Left lung (tissue), 10 donors: ENCODE results near the gene FILIP1L. TPM values are rescaled to one million over a fixed set of nuclear protein-coding genes. Genes with fewer than 3 reads are reported as not detected.

Experiments
- ATAC-seq: fragments of 200-7000 bp; cut with Tn5 transposase; one replicate; pipeline ENCODE4 v1.9.1; 2020; ENCODE audit warnings: moderate library complexity
- DNase-seq, 4 donors: peaks; one replicate each; pipeline ENCODE4 v3.0.0-alpha.2; 2013 to 2020
- H3K27ac ChIP-seq, 2 donors: fragments of 200-600 bp; sonication (generic) in 1 of 2; one replicate each; pipeline versions ENCODE4 v1.5.0 to v1.8.0; 2020 to 2021
- H3K27me3 ChIP-seq, 2 donors: fragments of 200-600 bp; sonication (generic) in 1 of 2; one replicate each; pipeline versions ENCODE4 v1.5.0 to v1.8.0; 2020 to 2021
- H3K36me3 ChIP-seq, 2 donors: fragments of 200-600 bp; sonication (generic) in 1 of 2; one replicate each; pipeline versions ENCODE4 v1.5.0 to v1.8.0; 2020 to 2021
- H3K4me1 ChIP-seq, 2 donors: fragments of 200-600 bp; one replicate each; pipeline ENCODE4 v1.8.0; 2021
- H3K4me3 ChIP-seq, 2 donors: fragments of 200-600 bp; sonication (generic) in 1 of 2; one replicate each; pipeline versions ENCODE4 v1.5.0 to v1.8.0; 2020 to 2021; ENCODE audit warnings: mild to moderate bottlenecking in 1 of 2
- H3K9me3 ChIP-seq, 2 donors: fragments of 200-600 bp; sonication (generic) in 1 of 2; one replicate each; pipeline versions ENCODE4 v1.5.0 to v1.8.0; 2020 to 2021
- intact Hi-C, 2 donors: fragments of 100-400 bp; cut with DNase I; formaldehyde crosslinking; loops; one replicate each; pipeline versions ENCODE4 v1.11.2 to v1.14.2; 2022
- polyA plus RNA-seq, 6 donors: library from polyadenylated mRNA; unstranded; fragments of 120-200 nt; gene quantifications; one replicate each; pipeline ENCODE4 v1.2.1, GENCODE V29; 2013; ENCODE audit not compliant: insufficient read length in 6 of 6
- total RNA-seq, 2 donors: library from RNA; stranded (reverse); fragmentation: NEBNext Ultra II Directional; extraction: Animal tissue kit (Norgen Biotek cat#: 25700); gene quantifications; one replicate each; pipeline ENCODE4 v1.2.1, GENCODE V29; 2021
- TF ChIP-seq, protein P1 (sequence below), 2 donors: fragments of 200-600 bp; sonication (generic) in 1 of 2; IDR thresholded peaks; one replicate each; pipeline versions ENCODE4 v1.5.0 to v1.8.0; 2021; ENCODE audit warnings: antibody characterized with exemption in 2 of 2
- donor health status: DM: no; HTN: yes; CAD: no.
- donor health status: DM: no; HTN: no; CAD: no.

The FILIP1L gene
- total and polyA plus RNA-seq, 8 donors = 10.6 to 68.9 (median 14.8) TPM

DNA sequence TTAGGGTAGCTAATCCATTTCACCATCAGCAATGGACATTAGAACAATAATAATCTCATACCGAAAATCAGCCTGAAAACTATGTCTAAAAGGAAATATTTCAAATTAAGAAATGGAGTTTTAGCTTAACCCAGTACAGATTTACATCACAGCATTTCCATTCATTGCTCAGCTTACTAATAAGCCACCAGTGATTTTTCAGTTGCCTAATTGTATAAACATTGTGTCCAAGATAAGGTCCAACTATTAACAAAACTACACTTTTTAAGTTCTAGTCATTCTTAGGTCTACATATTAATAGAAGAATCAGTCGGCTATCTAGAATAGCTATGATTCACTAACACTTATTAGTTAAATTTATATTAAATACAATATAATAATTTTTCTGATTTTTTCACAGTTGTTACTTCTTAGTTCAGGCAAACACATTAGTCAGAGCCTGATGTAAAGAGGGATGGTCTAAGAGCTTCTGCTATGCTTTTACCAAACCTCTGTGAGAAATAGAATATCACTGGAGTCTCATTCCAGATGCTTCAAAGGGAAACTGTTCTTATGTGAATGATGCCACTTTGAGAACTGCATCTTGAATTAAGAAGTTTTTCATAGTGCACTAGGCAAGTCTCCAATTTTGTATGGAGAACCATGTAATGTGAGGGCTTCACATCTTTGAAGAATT, 222.6 kb downstream of the FILIP1L start:
- H3K36me3 ChIP-seq = no peaks in the 10 kb centered on the region
- intact Hi-C loops = no loop called here
- no peak overlapping the region for H3K4me3 ChIP-seq
- no peak for DNase-seq
- TF ChIP-seq, protein P1, sequence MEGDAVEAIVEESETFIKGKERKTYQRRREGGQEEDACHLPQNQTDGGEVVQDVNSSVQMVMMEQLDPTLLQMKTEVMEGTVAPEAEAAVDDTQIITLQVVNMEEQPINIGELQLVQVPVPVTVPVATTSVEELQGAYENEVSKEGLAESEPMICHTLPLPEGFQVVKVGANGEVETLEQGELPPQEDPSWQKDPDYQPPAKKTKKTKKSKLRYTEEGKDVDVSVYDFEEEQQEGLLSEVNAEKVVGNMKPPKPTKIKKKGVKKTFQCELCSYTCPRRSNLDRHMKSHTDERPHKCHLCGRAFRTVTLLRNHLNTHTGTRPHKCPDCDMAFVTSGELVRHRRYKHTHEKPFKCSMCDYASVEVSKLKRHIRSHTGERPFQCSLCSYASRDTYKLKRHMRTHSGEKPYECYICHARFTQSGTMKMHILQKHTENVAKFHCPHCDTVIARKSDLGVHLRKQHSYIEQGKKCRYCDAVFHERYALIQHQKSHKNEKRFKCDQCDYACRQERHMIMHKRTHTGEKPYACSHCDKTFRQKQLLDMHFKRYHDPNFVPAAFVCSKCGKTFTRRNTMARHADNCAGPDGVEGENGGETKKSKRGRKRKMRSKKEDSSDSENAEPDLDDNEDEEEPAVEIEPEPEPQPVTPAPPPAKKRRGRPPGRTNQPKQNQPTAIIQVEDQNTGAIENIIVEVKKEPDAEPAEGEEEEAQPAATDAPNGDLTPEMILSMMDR (IDR thresholded peaks at IDR 0.05) = no peak
- no peak overlapping the region for H3K27ac ChIP-seq
- peaks cover 0 to 19% of the 10 kb centered on the region in 2 donors for H3K4me1 ChIP-seq
- no peaks in the 10 kb centered on the region for H3K27me3 ChIP-seq
- ATAC-seq = no peak
- no peaks in the 10 kb centered on the region for H3K9me3 ChIP-seq

DNA sequence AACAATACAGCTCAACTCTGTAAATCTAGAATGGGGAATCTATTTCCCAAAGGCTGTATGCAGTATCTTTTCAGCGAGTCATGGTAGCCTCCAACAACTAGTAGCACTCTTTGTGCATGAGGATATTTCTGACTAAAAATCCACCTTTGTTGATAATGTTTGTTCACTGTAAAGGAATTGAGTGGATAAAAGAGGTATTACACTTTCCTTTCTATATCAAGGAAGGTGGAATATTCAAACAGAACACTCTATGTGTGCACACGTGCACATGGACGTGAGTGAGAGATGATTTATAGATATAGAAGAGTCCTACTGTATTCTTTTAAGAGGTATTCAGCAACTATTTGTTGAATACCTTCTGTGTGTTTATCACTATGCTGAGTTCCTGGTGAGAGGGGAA, 228.4 kb downstream of the FILIP1L start:
- intact Hi-C loops = no loop called here
- Histone ChIP-seq H3K36me3 (no peaks in the 10 kb centered on the region), H3K9me3 (no peaks in the 10 kb centered on the region), H3K4me1 (peaks cover under 1 to 12% of the 10 kb centered on the region in 2 donors), H3K4me3 (no peak overlapping the region), H3K27ac (no peak overlapping the region), H3K27me3 (no peaks in the 10 kb centered on the region)
- TF ChIP-seq, protein P1 (IDR thresholded peaks at IDR 0.05) = no peak
- no peak for ATAC-seq
- DNase-seq = no peak

DNA sequence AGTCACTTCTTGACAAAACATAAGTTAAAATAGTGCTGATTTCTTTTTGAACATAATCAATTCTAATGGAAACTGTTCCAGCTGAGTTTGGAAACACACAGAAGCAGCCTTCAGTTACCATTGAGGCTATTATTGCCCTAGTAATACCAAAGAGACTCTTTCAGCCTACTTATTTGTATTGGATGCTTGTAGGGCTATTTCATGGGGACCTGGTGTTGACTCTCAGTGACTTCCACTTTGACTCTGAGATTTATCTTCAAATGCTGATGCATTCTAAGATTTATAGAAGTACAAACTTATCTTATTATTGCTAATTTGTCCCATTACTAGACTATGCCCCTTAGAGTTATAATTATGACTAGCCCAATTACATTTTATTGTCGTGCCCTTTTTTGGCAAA, 229.2 kb downstream of the FILIP1L start:
- no peaks in the 10 kb centered on the region for H3K36me3 ChIP-seq
- H3K4me3 ChIP-seq = no peak overlapping the region
- ATAC-seq (no peak), DNase-seq (no peak)
- peaks cover 2 to 12% of the 10 kb centered on the region in 2 donors for H3K4me1 ChIP-seq
- no peaks in the 10 kb centered on the region for H3K27me3 ChIP-seq
- intact Hi-C loops = no loop called here
- no peak overlapping the region for H3K27ac ChIP-seq
- H3K9me3 ChIP-seq = no peaks in the 10 kb centered on the region
- TF ChIP-seq, protein P1 (IDR thresholded peaks at IDR 0.05) = no peak

DNA sequence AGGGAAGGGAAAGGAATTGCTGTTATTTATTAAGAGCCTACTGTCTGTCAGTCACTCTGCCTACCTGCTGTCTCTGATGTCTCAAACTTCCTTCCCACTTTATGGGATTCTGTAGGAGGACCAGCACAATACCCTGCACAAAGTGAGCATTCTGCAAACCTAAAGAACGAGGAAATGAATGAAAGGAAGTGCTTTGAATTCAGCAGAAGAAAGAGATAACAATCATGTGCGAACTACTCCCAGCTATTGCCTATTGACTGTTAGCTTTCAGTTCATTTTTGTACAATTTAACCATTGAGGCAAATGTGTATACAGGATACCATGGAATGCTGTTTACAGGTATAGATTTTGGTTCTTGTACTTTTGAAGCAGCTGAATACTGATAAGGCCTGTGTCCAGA, 229.8 kb downstream of the FILIP1L start:
- no peaks in the 10 kb centered on the region for H3K9me3 ChIP-seq
- no peak overlapping the region for H3K27ac ChIP-seq
- no peaks in the 10 kb centered on the region for H3K36me3 ChIP-seq
- no peak for ATAC-seq
- intact Hi-C loops = no loop called here
- peaks cover 2 to 12% of the 10 kb centered on the region in 2 donors for H3K4me1 ChIP-seq
- TF ChIP-seq, protein P1 (IDR thresholded peaks at IDR 0.05) = no peak
- no peaks in the 10 kb centered on the region for H3K27me3 ChIP-seq
- no peak for DNase-seq
- no peak overlapping the region for H3K4me3 ChIP-seq

DNA sequence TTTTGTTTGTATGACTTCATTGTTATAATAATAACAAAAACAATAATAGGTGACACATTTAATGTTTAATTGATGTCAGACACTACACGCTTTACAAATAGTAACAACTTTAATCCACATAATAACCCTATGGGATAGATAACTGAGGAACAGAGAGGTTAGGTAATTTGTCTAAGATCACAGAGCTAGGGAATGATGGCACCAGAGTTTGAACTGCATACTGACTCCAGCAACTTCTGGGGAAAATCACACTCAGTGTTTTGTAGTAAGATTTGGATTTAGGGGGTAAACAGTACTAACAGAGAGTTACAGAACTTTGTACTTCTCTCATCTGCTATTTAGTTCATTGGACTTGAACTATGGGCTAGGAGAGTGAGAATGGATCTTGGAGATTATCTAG, 230.6 kb downstream of the FILIP1L start:
- H3K9me3 ChIP-seq = no peaks in the 10 kb centered on the region
- no peaks in the 10 kb centered on the region for H3K27me3 ChIP-seq
- DNase-seq = no peak
- H3K4me3 ChIP-seq = no peak overlapping the region
- TF ChIP-seq, protein P1 (IDR thresholded peaks at IDR 0.05) = no peak
- intact Hi-C loops = no loop called here
- ATAC-seq = no peak
- no peaks in the 10 kb centered on the region for H3K36me3 ChIP-seq
- peaks cover 2 to 12% of the 10 kb centered on the region in 2 donors for H3K4me1 ChIP-seq
- H3K27ac ChIP-seq = no peak overlapping the region
